NCI-H1436 (cell line): ENCODE data around the gene KRT28.

Experiments
- DNase-seq: peaks from one replicate; lab custom pipeline; 2025; lab: John Stamatoyannopoulos, UW

KRT28 gene

GRCh38 chr17:40799859-40800258 is at the start of gene KRT28:
TSS of gene KRT28 (minus strand) at chr17:40799959. CDS start at chr17:40799893, 66 bp downstream.
- no peak for DNase-seq

GRCh38 chr17:40848583-40849235 is 49.0 kb upstream of the KRT28 start:
- DNase-seq, result no peak

GRCh38 chr17:40846515-40847144 is 46.9 kb upstream of the KRT28 start:
- no peak for DNase-seq

- DNase-seq, result no peak
Measured at GRCh38 chr17:40844671-40845107, 44.9 kb upstream of the KRT28 start.

GRCh38 chr17:40843242-40843641 is 43.5 kb upstream of the KRT28 start:
- no peak for DNase-seq

- no peak for DNase-seq
Measured at GRCh38 chr17:40841246-40841645, 41.5 kb upstream of the KRT28 start.

- no peak for DNase-seq
Measured at GRCh38 chr17:40839194-40839593, 39.4 kb upstream of the KRT28 start.

GRCh38 chr17:40836020-40836419 is 36.3 kb upstream of the KRT28 start:
- DNase-seq, result no peak

- DNase-seq, result no peak
Measured at GRCh38 chr17:40833882-40834281, 34.1 kb upstream of the KRT28 start.

- DNase-seq, result no peak
Measured at GRCh38 chr17:40832840-40833239, 33.1 kb upstream of the KRT28 start.

GRCh38 chr17:40830085-40830776 is 30.5 kb upstream of the KRT28 start:
- DNase-seq, result no peak

- no peak for DNase-seq
Measured at GRCh38 chr17:40828454-40829044, 28.8 kb upstream of the KRT28 start.

- no peak for DNase-seq
Measured at GRCh38 chr17:40827746-40828453, 28.1 kb upstream of the KRT28 start.

GRCh38 chr17:40825599-40825998 is 25.8 kb upstream of the KRT28 start:
- DNase-seq, result no peak

- no peak for DNase-seq
Measured at GRCh38 chr17:40824015-40824832, 24.5 kb upstream of the KRT28 start.

GRCh38 chr17:40822132-40822812 is 22.5 kb upstream of the KRT28 start, which contains the start of gene KRT10:
TSS of gene KRT10 (minus strand) at chr17:40822614. CDS start at chr17:40822585, 29 bp downstream.
- no peak for DNase-seq

- no peak for DNase-seq
Measured at GRCh38 chr17:40821536-40821935, 21.8 kb upstream of the KRT28 start.

- no peak for DNase-seq
Measured at GRCh38 chr17:40820228-40820838, 20.6 kb upstream of the KRT28 start.

GRCh38 chr17:40819528-40820125 is 19.9 kb upstream of the KRT28 start:
- no peak for DNase-seq
